Immature natural killer cell (primary cell): ENCODE data around the gene MYRF. TPM values are rescaled to one million over a fixed set of nuclear protein-coding genes. Genes with fewer than 3 reads are reported as not detected.

Source experiments
- DNase-seq, 3 donors: peaks; one replicate each; pipeline ENCODE4 v3.0.0; 2022; ENCODE audit warnings: mixed read lengths in 1 of 3
- H3K27ac Mint-ChIP-seq, 6 donors: one replicate each; pipeline ENCODE4 v1.8.0; 2020; ENCODE audit warnings: mixed read lengths in 6 of 6, mild to moderate bottlenecking in 5 of 6, inconsistent platforms in 4 of 6, moderate library complexity in 3 of 6
- H3K27me3 Mint-ChIP-seq, 3 donors: one replicate each; pipeline ENCODE4 v1.8.0; 2020 to 2021; ENCODE audit warnings: low read depth in 3 of 3, mild to moderate bottlenecking in 3 of 3, mixed read lengths in 3 of 3, moderate library complexity in 3 of 3, inconsistent platforms in 1 of 3
- H3K36me3 Mint-ChIP-seq, 3 donors: one replicate each; pipeline ENCODE4 v1.8.0; 2020; ENCODE audit warnings: mixed read lengths in 3 of 3, inconsistent platforms in 2 of 3, mild to moderate bottlenecking in 2 of 3
- H3K4me1 Mint-ChIP-seq, 2 donors: one replicate each; pipeline ENCODE4 v1.8.0; 2020; ENCODE audit warnings: inconsistent platforms in 2 of 2, mild to moderate bottlenecking in 2 of 2, mixed read lengths in 2 of 2, moderate library complexity in 1 of 2
- H3K4me3 Mint-ChIP-seq, 5 donors: one replicate each; pipeline ENCODE4 v1.8.0; 2020; ENCODE audit warnings: mild to moderate bottlenecking in 5 of 5, mixed read lengths in 5 of 5, inconsistent platforms in 3 of 5, moderate library complexity in 3 of 5
- H3K9me3 Mint-ChIP-seq, 6 donors: one replicate each; pipeline ENCODE4 v1.8.0; 2020; ENCODE audit warnings: mild to moderate bottlenecking in 6 of 6, mixed read lengths in 6 of 6, inconsistent platforms in 4 of 6, moderate library complexity in 3 of 6
- polyA plus RNA-seq, 3 donors: library from polyadenylated mRNA; unstranded; fragments of 300-500 nt; fragmentation: Illumina TruSeq; gene quantifications; one replicate each; pipeline ENCODE4 v1.2.3, GENCODE V29; 2021

The MYRF gene
- polyA plus RNA-seq, 3 donors from 2014 or later, result 0.43 to 2.4 TPM; not detected in 1

GRCh38 chr11:61814958-61815789 is 62.7 kb downstream of the MYRF start:
- DNase-seq, result peak; percentile 46 to 54 (median 50)
- peaks cover 13 to 22% of the 10 kb centered on the region in 2 donors for H3K4me1 Mint-ChIP-seq
- H3K27ac Mint-ChIP-seq, result peak overlapping the region; percentile 51 to 93 (median 86)
- H3K36me3 Mint-ChIP-seq, result peaks cover 0 to 4% (median 3%) of the 10 kb centered on the region in 3 donors
- H3K4me3 Mint-ChIP-seq, result peak overlapping the region; percentile 89 to 96 (median 95)
- no peaks in the 10 kb centered on the region for H3K9me3 Mint-ChIP-seq
- H3K27me3 Mint-ChIP-seq, result peaks cover 4% of the 10 kb centered on the region in 3 donors

DNA sequence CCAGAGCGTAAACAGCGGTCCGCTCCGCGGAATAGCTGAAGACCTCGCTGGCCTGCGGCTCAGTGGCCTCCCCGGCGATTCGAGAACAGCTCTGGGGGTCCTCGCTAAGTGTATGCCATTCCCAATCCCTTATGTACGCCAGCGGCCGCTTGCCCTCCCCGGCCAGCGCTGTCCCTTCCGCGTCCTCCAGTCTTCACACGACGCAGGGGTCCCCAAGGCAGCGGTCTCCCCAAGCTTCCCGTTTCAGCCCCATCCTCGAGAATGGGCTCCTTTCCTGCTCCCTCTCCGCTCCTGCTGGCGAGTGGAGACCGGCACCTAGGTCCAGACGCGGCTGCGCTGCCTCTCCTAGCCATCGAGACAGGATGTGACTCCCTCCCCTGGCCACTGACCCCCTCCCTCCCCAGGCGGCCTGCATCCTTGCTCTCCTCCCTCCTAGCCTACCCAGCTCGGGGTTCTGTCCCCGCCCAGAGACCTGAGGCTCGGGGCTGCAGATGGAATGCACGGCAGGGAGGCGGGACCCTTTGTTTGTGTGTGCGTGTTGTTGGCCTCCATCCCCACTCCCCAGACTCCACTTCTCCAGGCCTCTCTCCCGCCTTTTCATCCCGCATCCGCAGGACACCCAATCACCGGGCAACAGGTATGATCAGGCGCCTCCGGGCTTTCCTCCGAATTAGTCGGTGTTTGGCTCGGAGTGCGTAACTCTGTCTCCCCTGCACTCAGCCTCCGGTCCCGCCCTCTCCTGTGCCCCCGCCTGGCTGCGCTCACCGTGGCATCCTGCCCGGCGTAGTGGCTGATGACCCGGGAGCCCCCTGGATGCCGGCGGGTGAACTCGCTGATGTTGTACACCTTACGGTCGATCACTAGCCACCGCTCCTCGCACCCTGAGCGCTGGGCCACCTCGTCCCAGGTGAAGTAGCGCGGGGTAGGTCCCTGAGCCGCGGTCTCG is 63.6 kb downstream of the MYRF start:
- peaks cover 4% of the 10 kb centered on the region in 3 donors for H3K27me3 Mint-ChIP-seq
- DNase-seq, result peak; percentile 49 to 60 (median 51)
- H3K4me1 Mint-ChIP-seq, result peaks cover 13 to 22% of the 10 kb centered on the region in 2 donors
- no peaks in the 10 kb centered on the region for H3K9me3 Mint-ChIP-seq
- H3K4me3 Mint-ChIP-seq, result peak overlapping the region; percentile 89 to 96 (median 95)
- H3K36me3 Mint-ChIP-seq, result peaks cover 0 to 4% (median 0%) of the 10 kb centered on the region in 3 donors
- peak overlapping the region; percentile 48 to 93 (median 86) for H3K27ac Mint-ChIP-seq

GRCh38 chr11:61816736-61817455 is 64.5 kb downstream of the MYRF start, which contains the start of gene FADS1:
TSS of gene FADS1 (minus strand) at chr11:61817003. CDS start at chr11:61816929, 74 bp downstream.
- no peaks in the 10 kb centered on the region for H3K9me3 Mint-ChIP-seq
- peak; percentile 77 to 78 (median 78) for DNase-seq
- H3K27me3 Mint-ChIP-seq, result peaks cover 3 to 4% (median 4%) of the 10 kb centered on the region in 3 donors
- H3K4me3 Mint-ChIP-seq, result peak within 1 kb of the TSS; percentile 89 to 96 (median 95)
- peaks cover 0 to 2% (median 0%) of the 10 kb centered on the region in 3 donors for H3K36me3 Mint-ChIP-seq
- H3K27ac Mint-ChIP-seq, result peak within 1 kb of the TSS; percentile 48 to 93 (median 86)
- peaks cover 13 to 22% of the 10 kb centered on the region in 2 donors for H3K4me1 Mint-ChIP-seq

DNA sequence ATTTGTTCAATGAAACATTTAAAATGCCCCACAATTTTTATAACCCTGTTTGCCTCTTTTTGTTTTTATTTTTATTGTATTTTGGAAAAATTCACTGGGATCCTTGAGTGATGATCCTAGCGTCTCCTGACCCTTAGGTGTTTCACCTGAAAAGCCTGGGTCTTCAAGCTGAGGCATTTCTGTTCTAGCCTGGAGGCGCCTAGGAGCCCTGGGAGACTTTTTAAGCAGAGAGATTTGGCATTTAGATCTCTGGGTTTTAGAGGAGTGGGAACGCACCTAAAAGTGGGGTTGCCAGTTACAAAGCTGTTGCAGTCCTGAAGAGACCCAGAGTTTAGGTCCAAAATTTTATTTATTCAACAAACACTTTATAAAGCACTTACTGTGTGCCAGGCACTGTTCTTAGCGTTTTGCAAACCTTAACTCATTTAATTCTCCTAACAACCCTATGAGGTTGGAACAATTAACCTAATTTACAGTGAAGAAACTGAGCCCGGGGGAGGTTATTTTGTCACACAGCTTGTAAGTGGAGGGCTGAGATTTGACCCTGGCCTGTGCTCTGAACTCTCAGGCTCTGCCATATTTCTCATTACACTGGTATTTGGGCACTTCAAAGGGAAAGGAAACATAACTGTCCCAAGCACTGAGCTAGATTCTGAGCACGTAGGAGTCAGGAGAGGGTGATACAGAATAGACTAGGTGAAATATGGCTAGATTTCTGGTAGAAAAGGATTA is 65.2 kb downstream of the MYRF start:
- H3K36me3 Mint-ChIP-seq, result no peaks in the 10 kb centered on the region
- peaks cover 2 to 4% (median 4%) of the 10 kb centered on the region in 3 donors for H3K27me3 Mint-ChIP-seq
- no peaks in the 10 kb centered on the region for H3K9me3 Mint-ChIP-seq
- peak overlapping the region; percentile 79 to 95 (median 84) for H3K4me3 Mint-ChIP-seq
- peaks cover 13 to 22% of the 10 kb centered on the region in 2 donors for H3K4me1 Mint-ChIP-seq
- H3K27ac Mint-ChIP-seq, result peak overlapping the region in 5 of 6 donors; percentile 37 to 71 (median 65)
- DNase-seq, result no peak

- Mint-ChIP-seq H3K27me3 (peaks cover 2 to 4% (median 2%) of the 10 kb centered on the region in 3 donors), H3K4me3 (no peak overlapping the region), H3K36me3 (no peaks in the 10 kb centered on the region), H3K9me3 (no peaks in the 10 kb centered on the region), H3K27ac (no peak overlapping the region), H3K4me1 (peaks cover 9 to 15% of the 10 kb centered on the region in 2 donors)
- no peak for DNase-seq
Measured at GRCh38 chr11:61820174-61820573, 67.7 kb downstream of the MYRF start.

DNA sequence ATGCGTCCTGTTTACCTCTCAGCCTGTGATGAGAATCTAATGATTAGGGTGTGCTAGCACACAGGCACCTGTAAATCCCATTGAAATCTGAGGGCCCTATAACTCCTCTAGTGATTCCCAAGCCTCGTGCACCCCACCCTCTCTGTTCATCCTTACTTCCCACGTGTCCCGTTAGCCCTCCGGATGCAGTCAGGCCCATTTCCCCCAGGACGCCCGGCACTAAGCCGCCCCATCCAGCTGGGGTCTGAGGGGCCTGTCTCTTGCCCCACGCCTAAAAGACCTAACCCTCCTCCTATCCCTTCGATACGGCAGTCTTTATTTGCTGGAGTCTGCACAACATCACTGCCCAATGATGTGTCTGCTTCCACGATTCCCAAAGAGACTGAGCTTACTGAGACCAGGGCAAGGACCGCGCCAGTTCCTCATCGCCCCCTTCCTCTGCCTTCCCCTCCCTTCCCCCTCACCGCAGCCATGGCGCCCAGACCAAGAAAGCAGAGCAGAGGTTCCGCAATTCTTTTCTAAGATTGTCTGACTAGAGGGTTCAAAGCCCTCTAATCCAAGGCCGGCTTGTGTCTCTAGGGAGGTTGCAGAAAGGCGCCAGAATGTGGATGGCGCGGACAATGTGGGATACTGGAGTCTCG is 74.6 kb downstream of the MYRF start:
- H3K36me3 Mint-ChIP-seq, result no peaks in the 10 kb centered on the region
- peak overlapping the region; percentile 90 to 95 (median 92) for H3K4me3 Mint-ChIP-seq
- H3K27me3 Mint-ChIP-seq, result peaks cover 0 to 2% (median 2%) of the 10 kb centered on the region in 3 donors
- no peaks in the 10 kb centered on the region for H3K9me3 Mint-ChIP-seq
- peaks cover 39 to 42% of the 10 kb centered on the region in 2 donors for H3K4me1 Mint-ChIP-seq
- peak overlapping the region; percentile 60 to 93 (median 82) for H3K27ac Mint-ChIP-seq
- DNase-seq, result peak in 1 of 3 donors; percentile 5

- Mint-ChIP-seq H3K4me1 (peaks cover 45 to 46% of the 10 kb centered on the region in 2 donors), H3K9me3 (no peaks in the 10 kb centered on the region)
Measured at GRCh38 chr11:61827571-61828378, 75.3 kb downstream of the MYRF start, which contains the start of gene FADS2. TSS of gene FADS2 (plus strand) at chr11:61828300. CDS start at chr11:61828391, 91 bp downstream.

GRCh38 chr11:61828379-61828628 is 75.9 kb downstream of the MYRF start:
- no peaks in the 10 kb centered on the region for H3K9me3 Mint-ChIP-seq
- DNase-seq, result no peak
- H3K4me3 Mint-ChIP-seq, result peak overlapping the region; percentile 90 to 95 (median 92)
- no peaks in the 10 kb centered on the region for H3K36me3 Mint-ChIP-seq
- H3K27ac Mint-ChIP-seq, result peak overlapping the region; percentile 48 to 94 (median 82)
- H3K27me3 Mint-ChIP-seq, result peaks cover 0 to 2% (median 2%) of the 10 kb centered on the region in 3 donors
- peaks cover 50 to 52% of the 10 kb centered on the region in 2 donors for H3K4me1 Mint-ChIP-seq

More at GRCh38 chr11:61827571-61828378, 75.3 kb downstream of the MYRF start, which contains the start of gene FADS2:
- Mint-ChIP-seq H3K4me3 (peak within 1 kb of the TSS; percentile 90 to 95 (median 92)), H3K27ac (peak within 1 kb of the TSS; percentile 60 to 94 (median 82)), H3K27me3 (peaks cover 0 to 2% (median 2%) of the 10 kb centered on the region in 3 donors), H3K36me3 (no peaks in the 10 kb centered on the region)
- DNase-seq, result peak; percentile 77 to 82 (median 78)

- DNase-seq, result peak; percentile 44 to 50 (median 48)
- H3K4me1 Mint-ChIP-seq, result peaks cover 56 to 57% of the 10 kb centered on the region in 2 donors
- H3K36me3 Mint-ChIP-seq, result no peaks in the 10 kb centered on the region
- H3K27me3 Mint-ChIP-seq, result peaks cover 0 to 3% (median 2%) of the 10 kb centered on the region in 3 donors
- peak overlapping the region; percentile 48 to 94 (median 82) for H3K27ac Mint-ChIP-seq
- H3K4me3 Mint-ChIP-seq, result peak overlapping the region; percentile 90 to 95 (median 92)
- no peaks in the 10 kb centered on the region for H3K9me3 Mint-ChIP-seq
Measured at GRCh38 chr11:61828629-61829407, 76.4 kb downstream of the MYRF start.

DNA sequence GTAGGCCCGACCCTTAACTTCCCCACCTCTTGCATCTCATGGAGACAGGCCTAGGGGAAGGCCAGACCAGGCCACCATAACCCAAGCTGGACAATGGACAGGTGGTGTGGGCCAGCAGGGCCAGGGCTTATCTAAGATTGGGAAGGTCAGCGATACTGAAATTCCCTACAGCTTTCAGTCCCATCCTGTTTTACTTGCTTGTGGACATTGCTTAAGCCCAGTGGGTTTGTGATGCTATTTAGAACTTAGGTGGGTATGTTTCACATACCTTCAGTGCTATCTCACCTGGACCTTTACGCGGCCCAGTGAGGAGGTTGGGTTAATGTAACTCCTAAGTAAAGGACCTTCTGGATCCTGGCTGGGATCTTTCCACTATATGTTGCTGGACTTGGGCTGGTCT is 77.4 kb downstream of the MYRF start:
- Mint-ChIP-seq H3K27me3 (peaks cover 0 to 6% (median 2%) of the 10 kb centered on the region in 3 donors), H3K36me3 (no peaks in the 10 kb centered on the region), H3K4me1 (peaks cover 65 to 67% of the 10 kb centered on the region in 2 donors), H3K27ac (peak overlapping the region in 4 of 6 donors; percentile 0 to 94 (median 75)), H3K9me3 (no peaks in the 10 kb centered on the region), H3K4me3 (peak overlapping the region; percentile 90 to 95 (median 92))
- DNase-seq, result no peak
